DND-41 (cell line): ENCODE data around the gene PTPRZ1.

Source experiments
- ATAC-seq: fragments of 200-7000 bp; cut with Tn5 transposase; 3 replicates; pipeline ENCODE4 v1.9.1; 2021; ENCODE audit warnings: low read depth; ENCODE audit not compliant: insufficient read depth
- DNase-seq: peaks from one replicate; pipeline ENCODE4 v3.0.0-alpha.2; 2020
- H2AFZ ChIP-seq: 2 replicates; pipeline ENCODE4 v1.6.0; 2012; ENCODE audit warnings: low read depth, low read length
- H3K27ac ChIP-seq: 2 replicates; pipeline ENCODE4 v1.5.1; 2012; ENCODE audit warnings: low read length, inconsistent platforms
- H3K27me3 ChIP-seq: fragments of 200-600 bp; sonication (generic); 2 replicates; pipeline ENCODE4 v1.6.0; 2012; ENCODE audit warnings: low read length, mild to moderate bottlenecking, inconsistent platforms; ENCODE audit not compliant: insufficient read depth, poor library complexity
- H3K36me3 ChIP-seq: 2 replicates; pipeline ENCODE4 v1.5.1; 2012; ENCODE audit warnings: low read length, inconsistent platforms; ENCODE audit not compliant: insufficient read depth
- H3K4me1 ChIP-seq: 2 replicates; pipeline ENCODE4 v1.5.1; 2012; ENCODE audit warnings: mild to moderate bottlenecking, low read length; ENCODE audit not compliant: insufficient read depth
- H3K4me2 ChIP-seq: 2 replicates; pipeline ENCODE4 v1.6.0; 2012; ENCODE audit warnings: mild to moderate bottlenecking, moderate library complexity, low read length, inconsistent platforms; ENCODE audit not compliant: insufficient read depth
- H3K4me3 ChIP-seq, 2 experiments: fragments of 200-600 bp in 1 of 2; shearing (Covaris generic) in 1 of 2; 2 replicates each; pipeline ENCODE4 v1.5.1; 2012 to 2016; ENCODE audit warnings: inconsistent platforms in 2 of 2, low read length in 2 of 2, mild to moderate bottlenecking in 2 of 2, low read depth in 1 of 2, moderate library complexity in 1 of 2
- H3K79me2 ChIP-seq: 2 replicates; pipeline ENCODE4 v1.6.0; 2012; ENCODE audit warnings: low read length, inconsistent platforms; ENCODE audit not compliant: insufficient read depth
- H3K9ac ChIP-seq: 2 replicates; pipeline ENCODE4 v1.6.0; 2012; ENCODE audit warnings: low read depth, mild to moderate bottlenecking, inconsistent platforms, low read length, moderate library complexity
- H3K9me3 ChIP-seq: 2 replicates; pipeline ENCODE4 v1.5.1; 2012; ENCODE audit warnings: low read length, moderate library complexity, mild to moderate bottlenecking, inconsistent platforms; ENCODE audit not compliant: insufficient read depth, severe bottlenecking
- H4K20me1 ChIP-seq: 2 replicates; pipeline ENCODE4 v1.6.0; 2012; ENCODE audit warnings: low read length; ENCODE audit not compliant: insufficient read depth
- CTCF ChIP-seq: IDR thresholded peaks from 2 replicates; pipeline ENCODE4 v1.5.1; 2012; ENCODE audit warnings: borderline replicate concordance, low read length, moderate library complexity, mild to moderate bottlenecking; ENCODE audit not compliant: poor library complexity, severe bottlenecking; ENCODE audit errors: extremely low read depth
- EZH2 ChIP-seq: IDR thresholded peaks from 3 replicates; pipeline ENCODE4 v1.6.1; 2012; ENCODE audit warnings: borderline replicate concordance, low read depth, mild to moderate bottlenecking, moderate library complexity, low read length, inconsistent platforms; ENCODE audit not compliant: severe bottlenecking

Gene PTPRZ1

DNA sequence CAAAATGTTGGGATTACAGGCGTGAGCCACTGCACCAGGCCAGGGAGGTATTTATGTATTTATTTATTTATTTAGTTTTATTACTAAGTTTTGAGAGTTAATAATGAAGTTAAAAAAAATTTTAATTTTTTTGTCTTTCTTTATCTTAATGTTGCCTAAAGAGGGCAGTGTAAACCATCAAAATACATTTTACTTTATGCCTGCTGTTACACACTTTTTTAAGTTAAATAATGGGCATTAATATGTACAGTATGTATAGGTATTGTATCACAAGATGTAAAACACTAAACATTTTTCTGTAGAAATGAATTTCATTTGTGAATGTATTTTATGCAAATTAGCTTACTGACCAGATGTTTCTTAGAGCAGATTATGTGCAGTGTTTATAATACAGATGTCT lies 141.7 kb downstream of the PTPRZ1 start:
- H3K4me2 ChIP-seq, result no peak overlapping the region
- no peaks in the 10 kb centered on the region for H3K36me3 ChIP-seq
- no peak overlapping the region for H2AFZ ChIP-seq
- no peaks in the 10 kb centered on the region for H3K4me1 ChIP-seq
- no peaks in the 10 kb centered on the region for H4K20me1 ChIP-seq
- ATAC-seq (no peak), DNase-seq (no peak)
- H3K79me2 ChIP-seq, result no peaks in the 10 kb centered on the region
- H3K4me3 ChIP-seq, result no peak overlapping the region
- no peak overlapping the region for H3K27ac ChIP-seq
- no peak for TF ChIP-seq EZH2
- TF ChIP-seq CTCF, result no peak
- no peaks in the 10 kb centered on the region for H3K27me3 ChIP-seq
- no peak overlapping the region for H3K9ac ChIP-seq
- H3K9me3 ChIP-seq, result no peaks in the 10 kb centered on the region

- DNase-seq (no peak), ATAC-seq (no peak)
- no peak for TF ChIP-seq CTCF
- no peak for TF ChIP-seq EZH2
- Histone ChIP-seq H2AFZ (no peak overlapping the region), H3K4me3 (no peak overlapping the region), H3K4me2 (no peak overlapping the region), H3K27ac (no peak overlapping the region), H3K9me3 (no peaks in the 10 kb centered on the region), H3K79me2 (no peaks in the 10 kb centered on the region), H3K36me3 (no peaks in the 10 kb centered on the region), H3K4me1 (no peaks in the 10 kb centered on the region), H3K9ac (no peak overlapping the region), H3K27me3 (no peaks in the 10 kb centered on the region), H4K20me1 (no peaks in the 10 kb centered on the region)
Measured at GRCh38 chr7:122018032-122018431, 145.1 kb downstream of the PTPRZ1 start.

DNA sequence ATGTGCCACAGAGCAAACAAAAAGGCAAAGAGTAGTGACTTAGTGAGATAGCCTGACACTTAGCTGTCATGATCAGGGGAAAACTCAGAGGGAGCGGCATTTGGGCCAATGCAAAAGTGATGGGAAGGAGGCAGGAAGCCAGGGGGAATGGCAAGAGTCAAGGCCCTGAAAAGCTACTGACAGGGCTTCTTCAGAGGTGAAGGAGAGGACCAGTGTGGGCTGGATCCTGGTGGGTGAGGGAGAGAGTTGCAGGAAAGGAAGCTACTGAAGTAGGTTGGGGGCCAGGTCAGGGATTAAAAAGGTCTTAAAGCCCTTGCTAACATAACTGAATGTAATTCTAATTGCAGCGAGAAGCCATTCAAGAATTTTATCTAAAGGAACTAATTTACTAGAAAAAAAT lies 154.1 kb downstream of the PTPRZ1 start:
- Histone ChIP-seq H3K27ac (no peak overlapping the region), H2AFZ (no peak overlapping the region), H4K20me1 (no peaks in the 10 kb centered on the region), H3K27me3 (no peaks in the 10 kb centered on the region), H3K9ac (no peak overlapping the region), H3K36me3 (no peaks in the 10 kb centered on the region), H3K4me3 (no peak overlapping the region), H3K4me2 (no peak overlapping the region), H3K9me3 (no peaks in the 10 kb centered on the region), H3K79me2 (no peaks in the 10 kb centered on the region), H3K4me1 (no peaks in the 10 kb centered on the region)
- ATAC-seq (no peak), DNase-seq (no peak)
- no peak for TF ChIP-seq EZH2
- no peak for TF ChIP-seq CTCF

GRCh38 chr7:122033641-122034040 lies 160.7 kb downstream of the PTPRZ1 start:
- Histone ChIP-seq H3K79me2 (no peaks in the 10 kb centered on the region), H2AFZ (no peak overlapping the region), H3K36me3 (no peaks in the 10 kb centered on the region), H3K9ac (no peak overlapping the region), H4K20me1 (no peaks in the 10 kb centered on the region), H3K27ac (no peak overlapping the region), H3K9me3 (no peaks in the 10 kb centered on the region), H3K4me1 (no peaks in the 10 kb centered on the region), H3K4me3 (no peak overlapping the region), H3K4me2 (no peak overlapping the region), H3K27me3 (no peaks in the 10 kb centered on the region)
- ATAC-seq (no peak), DNase-seq (no peak)
- no peak for TF ChIP-seq EZH2
- TF ChIP-seq CTCF, result no peak
